IPS DF 19.7 (cell line): Measurements from ENCODE around the gene CFAP119.

Source experiments
- DNase-seq: peaks from one replicate; pipeline ENCODE4 v3.0.0-alpha.2; 2013; ENCODE audit warnings: low read depth, low spot score

Gene CFAP119

GRCh38 chr16:30740364-30741251 is 21.3 kb downstream of the CFAP119 start:
- DNase-seq, result no peak

GRCh38 chr16:30738984-30739951 is 22.6 kb downstream of the CFAP119 start:
- no peak for DNase-seq

GRCh38 chr16:30737794-30738648 is 23.8 kb downstream of the CFAP119 start:
- DNase-seq, result no peak

- DNase-seq, result no peak
Measured at GRCh38 chr16:30736995-30737793, 24.7 kb downstream of the CFAP119 start.

GRCh38 chr16:30731411-30731810 is 30.5 kb downstream of the CFAP119 start:
- no peak for DNase-seq

- no peak for DNase-seq
Measured at GRCh38 chr16:30728899-30729672, 32.8 kb downstream of the CFAP119 start.

- no peak for DNase-seq
Measured at GRCh38 chr16:30728321-30728720, 33.5 kb downstream of the CFAP119 start.

- DNase-seq, result no peak
Measured at GRCh38 chr16:30725418-30725792, 36.5 kb downstream of the CFAP119 start.

- no peak for DNase-seq
Measured at GRCh38 chr16:30724641-30725417, 37.0 kb downstream of the CFAP119 start.

GRCh38 chr16:30723725-30724355 is 38.0 kb downstream of the CFAP119 start:
- no peak for DNase-seq

- no peak for DNase-seq
Measured at GRCh38 chr16:30722916-30723315, 38.9 kb downstream of the CFAP119 start.

- DNase-seq, result no peak
Measured at GRCh38 chr16:30722443-30722842, 39.4 kb downstream of the CFAP119 start.

GRCh38 chr16:30721606-30722005 is 40.3 kb downstream of the CFAP119 start:
- DNase-seq, result no peak

GRCh38 chr16:30721167-30721566 is 40.7 kb downstream of the CFAP119 start:
- no peak for DNase-seq

- DNase-seq, result no peak
Measured at GRCh38 chr16:30720694-30721093, 41.2 kb downstream of the CFAP119 start.

GRCh38 chr16:30720086-30720485 is 41.8 kb downstream of the CFAP119 start:
- no peak for DNase-seq

GRCh38 chr16:30715750-30716445 is 46.0 kb downstream of the CFAP119 start:
- no peak for DNase-seq

- no peak for DNase-seq
Measured at GRCh38 chr16:30711712-30712111, 50.1 kb downstream of the CFAP119 start.
